NB4 (cell line): ENCODE measurements around the gene GH2.

ENCODE experiments used
- DNase-seq: peaks from one replicate; pipeline ENCODE4 v3.0.0; 2010; ENCODE audit warnings: low read depth
- H3K4me3 ChIP-seq: one replicate; pipeline ENCODE4 v1.5.1; 2011; ENCODE audit warnings: mild to moderate bottlenecking, low read depth, low read length, moderate library complexity
- CTCF ChIP-seq: IDR thresholded peaks from one replicate; pipeline ENCODE4 v1.5.1; 2012; ENCODE audit warnings: low read depth, low read length
- MYC ChIP-seq: IDR thresholded peaks from 2 replicates; pipeline ENCODE4 v1.6.1; 2011; ENCODE audit warnings: low read depth, low read length
- POLR2A ChIP-seq: IDR thresholded peaks from 2 replicates; pipeline ENCODE4 v1.6.1; 2011; ENCODE audit warnings: mild to moderate bottlenecking; ENCODE audit not compliant: insufficient read length; ENCODE audit errors: extremely low read depth
- TF ChIP-seq, protein P1 (sequence below): IDR thresholded peaks from 2 replicates; pipeline ENCODE4 v1.6.1; 2011; ENCODE audit warnings: low read depth, low read length

The GH2 gene

GRCh38 chr17:63830904-63831491 is 50.7 kb downstream of the GH2 start:
- no peak for TF ChIP-seq CTCF
- TF ChIP-seq POLR2A: no peak
- TF ChIP-seq, protein P1, sequence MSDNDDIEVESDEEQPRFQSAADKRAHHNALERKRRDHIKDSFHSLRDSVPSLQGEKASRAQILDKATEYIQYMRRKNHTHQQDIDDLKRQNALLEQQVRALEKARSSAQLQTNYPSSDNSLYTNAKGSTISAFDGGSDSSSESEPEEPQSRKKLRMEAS: no peak
- TF ChIP-seq MYC: no peak
- no peak overlapping the region for H3K4me3 ChIP-seq
- DNase-seq: no peak

GRCh38 chr17:63830278-63830677 is 51.5 kb downstream of the GH2 start:
- TF ChIP-seq POLR2A: no peak
- no peak for TF ChIP-seq CTCF
- TF ChIP-seq, protein P1: no peak
- no peak for DNase-seq
- H3K4me3 ChIP-seq: no peak overlapping the region
